Endodermal cell (in vitro differentiated cells): Measurements from ENCODE around the gene CRTC1. TPM values are rescaled to one million over a fixed set of nuclear protein-coding genes. Genes with fewer than 3 reads are reported as not detected.
A peak's percentile ranks its signal among the peaks of the same experiment; 100 is the strongest.

Experiments used
- DNase-seq: peaks from one replicate; pipeline ENCODE4 v3.0.0-alpha.2; 2017
- H3K27ac ChIP-seq: 2 replicates; pipeline ENCODE4 v1.5.1; 2013; ENCODE audit warnings: mild to moderate bottlenecking, low read depth, low read length, moderate library complexity
- H3K27me3 ChIP-seq: 2 replicates; pipeline ENCODE4 v1.6.1; 2013; ENCODE audit warnings: mild to moderate bottlenecking, low read length, moderate library complexity; ENCODE audit not compliant: insufficient read depth, control insufficient read depth, poor library complexity, severe bottlenecking
- H3K36me3 ChIP-seq: 2 replicates; pipeline ENCODE4 v1.7.0; 2013; ENCODE audit warnings: mild to moderate bottlenecking, low read length, moderate library complexity; ENCODE audit not compliant: control insufficient read depth, insufficient read depth
- H3K4me1 ChIP-seq: one replicate; pipeline ENCODE4 v1.7.0; 2013; ENCODE audit warnings: low read length; ENCODE audit not compliant: control insufficient read depth, insufficient read depth
- H3K4me3 ChIP-seq: 2 replicates; pipeline ENCODE4 v1.5.1; 2013; ENCODE audit warnings: mild to moderate bottlenecking, low read length, moderate library complexity
- H3K9ac ChIP-seq: 2 replicates; pipeline ENCODE4 v1.6.1; 2013; ENCODE audit warnings: mild to moderate bottlenecking, low read length, moderate library complexity; ENCODE audit not compliant: poor library complexity, severe bottlenecking; ENCODE audit errors: extremely low read depth
- H3K9me3 ChIP-seq: 2 replicates; pipeline ENCODE4 v1.6.1; 2013; ENCODE audit warnings: mild to moderate bottlenecking, low read length, moderate library complexity; ENCODE audit not compliant: control insufficient read depth
- H3K27ac Mint-ChIP-seq: 2 replicates; pipeline ENCODE4 v1.8.0; 2020; ENCODE audit warnings: mixed read lengths
- H3K27me3 Mint-ChIP-seq: 2 replicates; pipeline ENCODE4 v1.8.0; 2021; ENCODE audit warnings: mild to moderate bottlenecking, mixed read lengths; ENCODE audit not compliant: insufficient read depth
- H3K36me3 Mint-ChIP-seq: 2 replicates; pipeline ENCODE4 v1.8.0; 2020; ENCODE audit warnings: low read depth, mixed read lengths
- H3K4me1 Mint-ChIP-seq: 2 replicates; pipeline ENCODE4 v1.8.0; 2020; ENCODE audit warnings: mixed read lengths
- H3K4me3 Mint-ChIP-seq: 2 replicates; pipeline ENCODE4 v1.8.0; 2020; ENCODE audit warnings: mild to moderate bottlenecking, moderate library complexity, mixed read lengths
- H3K9me3 Mint-ChIP-seq: 2 replicates; pipeline ENCODE4 v1.8.0; 2020; ENCODE audit warnings: mild to moderate bottlenecking, mixed read lengths
- CTCF ChIP-seq: fragments of 200-600 bp; sonication (generic); conservative IDR thresholded peaks from 2 replicates; pipeline ENCODE4 v1.5.0; 2021; ENCODE audit warnings: antibody characterized with exemption, mild to moderate bottlenecking
- WGBS, 2 experiments: methylation state at CpG; one replicate each; pipeline versions ENCODE4 v1.1.5 to v1.1.7; 2013; ENCODE audit warnings: missing lambda C conversion rate in 2 of 2, mixed read lengths in 1 of 2; ENCODE audit not compliant: insufficient coverage in 1 of 2, insufficient read length in 1 of 2; 5-methylcytosine and 5-hydroxymethylcytosine counted together
- total RNA-seq, 2 donors: library from RNA; stranded (reverse); fragmentation: NEBNext Ultra II Directional in 1 of 2; extraction: Animal tissue kit (Norgen Biotek cat#: 25700) in 1 of 2; gene quantifications; 2 replicates in 1 of 2; 3 replicates in 1 of 2; pipeline ENCODE4 v1.2.1, GENCODE V29; 2021

CRTC1 gene
- total RNA-seq, 2 donors from 2014 or later: 26.6 to 29.7 TPM

- DNase-seq: peak; percentile 47
- no peak overlapping the region for H3K27ac ChIP-seq
- H3K4me1 Mint-ChIP-seq: peaks cover 24% of the 10 kb centered on the region
- H3K9me3 ChIP-seq: no peaks in the 10 kb centered on the region
- H3K9ac ChIP-seq: no peak overlapping the region
- H3K27me3 Mint-ChIP-seq: no peaks in the 10 kb centered on the region
- no peak overlapping the region for H3K4me3 Mint-ChIP-seq
- H3K27me3 ChIP-seq: no peaks in the 10 kb centered on the region
- no peak overlapping the region for H3K27ac Mint-ChIP-seq
- H3K36me3 Mint-ChIP-seq: peaks cover 3% of the 10 kb centered on the region
- WGBS, 2 experiments: 94 to 95% methylated on average over 10 to 18 of the region's 18 CpGs
- no peaks in the 10 kb centered on the region for H3K9me3 Mint-ChIP-seq
- H3K4me3 ChIP-seq: no peak overlapping the region
- H3K4me1 ChIP-seq: peaks cover 14% of the 10 kb centered on the region
- no peaks in the 10 kb centered on the region for H3K36me3 ChIP-seq
- no peak for TF ChIP-seq CTCF
Measured at GRCh38 chr19:18729933-18730530, 46.6 kb downstream of the CRTC1 start.

GRCh38 chr19:18730885-18731513, 47.5 kb downstream of the CRTC1 start:
- WGBS, 2 experiments: 92 to 96% methylated on average over 10 to 11 of the region's 11 CpGs

GRCh38 chr19:18731562-18732008, 48.1 kb downstream of the CRTC1 start:
- Histone ChIP-seq H3K36me3 (no peaks in the 10 kb centered on the region), H3K27me3 (no peaks in the 10 kb centered on the region), H3K27ac (no peak overlapping the region), H3K9ac (no peak overlapping the region), H3K9me3 (no peaks in the 10 kb centered on the region), H3K4me1 (peaks cover 19% of the 10 kb centered on the region), H3K4me3 (no peak overlapping the region)
- no peak overlapping the region for H3K27ac Mint-ChIP-seq
- H3K4me1 Mint-ChIP-seq: peaks cover 30% of the 10 kb centered on the region
- H3K27me3 Mint-ChIP-seq: no peaks in the 10 kb centered on the region
- no peaks in the 10 kb centered on the region for H3K9me3 Mint-ChIP-seq
- peak; percentile 71 for DNase-seq
- peaks cover 3% of the 10 kb centered on the region for H3K36me3 Mint-ChIP-seq
- 72 to 79% methylated on average over 6 to 15 of the region's 15 CpGs for WGBS, 2 experiments
- no peak for TF ChIP-seq CTCF
- no peak overlapping the region for H3K4me3 Mint-ChIP-seq

More at GRCh38 chr19:18730885-18731513, 47.5 kb downstream of the CRTC1 start:
- Histone ChIP-seq H3K27me3 (no peaks in the 10 kb centered on the region), H3K27ac (no peak overlapping the region), H3K4me1 (peaks cover 16% of the 10 kb centered on the region), H3K9me3 (no peaks in the 10 kb centered on the region), H3K36me3 (no peaks in the 10 kb centered on the region), H3K4me3 (no peak overlapping the region), H3K9ac (no peak overlapping the region)
- H3K27me3 Mint-ChIP-seq: no peaks in the 10 kb centered on the region
- peak; percentile 56 for TF ChIP-seq CTCF
- peak overlapping the region; percentile 84 for H3K27ac Mint-ChIP-seq
- H3K9me3 Mint-ChIP-seq: no peaks in the 10 kb centered on the region
- H3K36me3 Mint-ChIP-seq: peaks cover 3% of the 10 kb centered on the region
- H3K4me1 Mint-ChIP-seq: peaks cover 30% of the 10 kb centered on the region
- DNase-seq: peak; percentile 51
- no peak overlapping the region for H3K4me3 Mint-ChIP-seq
